Measurements from ENCODE around the gene SEH1L.

GRCh38 chr18:12993439-12993838 lies 45.6 kb downstream of the SEH1L start:
- no peak for TF ChIP-seq EZH2 (IDR thresholded peaks at IDR 0.05; ENCODE audit: borderline replicate concordance, low read length)
- TF ChIP-seq, protein P1, sequence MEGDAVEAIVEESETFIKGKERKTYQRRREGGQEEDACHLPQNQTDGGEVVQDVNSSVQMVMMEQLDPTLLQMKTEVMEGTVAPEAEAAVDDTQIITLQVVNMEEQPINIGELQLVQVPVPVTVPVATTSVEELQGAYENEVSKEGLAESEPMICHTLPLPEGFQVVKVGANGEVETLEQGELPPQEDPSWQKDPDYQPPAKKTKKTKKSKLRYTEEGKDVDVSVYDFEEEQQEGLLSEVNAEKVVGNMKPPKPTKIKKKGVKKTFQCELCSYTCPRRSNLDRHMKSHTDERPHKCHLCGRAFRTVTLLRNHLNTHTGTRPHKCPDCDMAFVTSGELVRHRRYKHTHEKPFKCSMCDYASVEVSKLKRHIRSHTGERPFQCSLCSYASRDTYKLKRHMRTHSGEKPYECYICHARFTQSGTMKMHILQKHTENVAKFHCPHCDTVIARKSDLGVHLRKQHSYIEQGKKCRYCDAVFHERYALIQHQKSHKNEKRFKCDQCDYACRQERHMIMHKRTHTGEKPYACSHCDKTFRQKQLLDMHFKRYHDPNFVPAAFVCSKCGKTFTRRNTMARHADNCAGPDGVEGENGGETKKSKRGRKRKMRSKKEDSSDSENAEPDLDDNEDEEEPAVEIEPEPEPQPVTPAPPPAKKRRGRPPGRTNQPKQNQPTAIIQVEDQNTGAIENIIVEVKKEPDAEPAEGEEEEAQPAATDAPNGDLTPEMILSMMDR (IDR thresholded peaks at IDR 0.05; ENCODE audit: low read length): no peak
